DOHH2 (cell line): ENCODE data around the gene CDK6.

ENCODE experiments used
- CTCF ChIP-seq: fragments of 200-600 bp; sonication (generic); IDR thresholded peaks from one replicate; pipeline ENCODE4 v1.5.1; 2014; ENCODE audit warnings: antibody characterized with exemption, mild to moderate bottlenecking, low read depth, low read length; ENCODE audit not compliant: poor library complexity, severe bottlenecking
- EZH2phosphoT487 ChIP-seq: fragments of 200-600 bp; sonication (generic); IDR thresholded peaks from 2 replicates; pipeline ENCODE4 v1.6.1; 2017; ENCODE audit warnings: borderline replicate concordance, mild to moderate bottlenecking, antibody characterized with exemption, low read length, moderate library complexity, mixed read lengths

- no peak for TF ChIP-seq CTCF
- no peak for TF ChIP-seq EZH2phosphoT487
Observed at GRCh38 chr7:92874567-92874966, 38.2 kb upstream of the CDK6 start.
